ENCODE measurements around the gene ITGA8. TPM values are rescaled to one million over a fixed set of nuclear protein-coding genes. Genes with fewer than 3 reads are reported as not detected.

The ITGA8 gene
- total RNA-seq, 1 donor from 2014 or later = 0.37 TPM

DNA sequence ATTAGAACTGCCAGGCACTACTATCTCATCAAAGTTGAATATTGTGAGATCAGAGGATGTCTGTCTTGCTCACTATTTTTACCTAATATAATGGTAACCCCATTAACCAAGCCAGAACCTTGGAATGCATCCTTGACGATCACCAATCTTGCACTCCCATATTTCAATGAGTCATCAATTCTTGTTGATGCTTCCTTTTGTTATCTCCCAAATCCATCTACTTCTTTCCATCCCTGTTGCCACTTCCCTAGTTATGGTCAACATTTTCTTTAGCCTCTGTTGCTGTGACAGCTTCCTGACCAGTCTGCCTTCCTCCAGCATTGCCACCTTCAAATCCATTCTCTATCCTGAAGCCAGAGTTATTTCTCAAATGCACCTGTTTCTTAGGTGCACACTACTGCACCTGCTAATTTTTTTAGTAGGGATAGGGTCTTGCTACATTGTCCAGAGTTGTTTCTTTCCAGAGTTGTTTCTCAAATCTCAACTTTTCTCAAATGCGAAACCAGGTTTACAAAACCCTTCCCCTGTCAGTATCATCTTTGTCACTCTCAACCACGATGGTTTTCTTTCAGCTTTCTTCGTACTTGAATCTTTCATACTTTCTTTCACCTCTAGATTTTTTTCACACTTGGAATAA, 15.7 kb downstream of the ITGA8 start:
- Mint-ChIP-seq H3K4me3 (no peak overlapping the region), H3K9me3 (no peaks in the 10 kb centered on the region), H3K36me3 (ENCODE audit: low read depth) (no peaks in the 10 kb centered on the region), H3K27me3 (ENCODE audit: low read depth) (peaks cover 6% of the 10 kb centered on the region), H3K4me1 (no peaks in the 10 kb centered on the region), H3K27ac (ENCODE audit: unreplicated experiment) (no peak overlapping the region)
- TF ChIP-seq, protein P1, sequence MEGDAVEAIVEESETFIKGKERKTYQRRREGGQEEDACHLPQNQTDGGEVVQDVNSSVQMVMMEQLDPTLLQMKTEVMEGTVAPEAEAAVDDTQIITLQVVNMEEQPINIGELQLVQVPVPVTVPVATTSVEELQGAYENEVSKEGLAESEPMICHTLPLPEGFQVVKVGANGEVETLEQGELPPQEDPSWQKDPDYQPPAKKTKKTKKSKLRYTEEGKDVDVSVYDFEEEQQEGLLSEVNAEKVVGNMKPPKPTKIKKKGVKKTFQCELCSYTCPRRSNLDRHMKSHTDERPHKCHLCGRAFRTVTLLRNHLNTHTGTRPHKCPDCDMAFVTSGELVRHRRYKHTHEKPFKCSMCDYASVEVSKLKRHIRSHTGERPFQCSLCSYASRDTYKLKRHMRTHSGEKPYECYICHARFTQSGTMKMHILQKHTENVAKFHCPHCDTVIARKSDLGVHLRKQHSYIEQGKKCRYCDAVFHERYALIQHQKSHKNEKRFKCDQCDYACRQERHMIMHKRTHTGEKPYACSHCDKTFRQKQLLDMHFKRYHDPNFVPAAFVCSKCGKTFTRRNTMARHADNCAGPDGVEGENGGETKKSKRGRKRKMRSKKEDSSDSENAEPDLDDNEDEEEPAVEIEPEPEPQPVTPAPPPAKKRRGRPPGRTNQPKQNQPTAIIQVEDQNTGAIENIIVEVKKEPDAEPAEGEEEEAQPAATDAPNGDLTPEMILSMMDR (conservative IDR thresholded peaks at IDR 0.05) = no peak
- DNase-seq (ENCODE audit: low read depth, low spot score) = no peak

DNA sequence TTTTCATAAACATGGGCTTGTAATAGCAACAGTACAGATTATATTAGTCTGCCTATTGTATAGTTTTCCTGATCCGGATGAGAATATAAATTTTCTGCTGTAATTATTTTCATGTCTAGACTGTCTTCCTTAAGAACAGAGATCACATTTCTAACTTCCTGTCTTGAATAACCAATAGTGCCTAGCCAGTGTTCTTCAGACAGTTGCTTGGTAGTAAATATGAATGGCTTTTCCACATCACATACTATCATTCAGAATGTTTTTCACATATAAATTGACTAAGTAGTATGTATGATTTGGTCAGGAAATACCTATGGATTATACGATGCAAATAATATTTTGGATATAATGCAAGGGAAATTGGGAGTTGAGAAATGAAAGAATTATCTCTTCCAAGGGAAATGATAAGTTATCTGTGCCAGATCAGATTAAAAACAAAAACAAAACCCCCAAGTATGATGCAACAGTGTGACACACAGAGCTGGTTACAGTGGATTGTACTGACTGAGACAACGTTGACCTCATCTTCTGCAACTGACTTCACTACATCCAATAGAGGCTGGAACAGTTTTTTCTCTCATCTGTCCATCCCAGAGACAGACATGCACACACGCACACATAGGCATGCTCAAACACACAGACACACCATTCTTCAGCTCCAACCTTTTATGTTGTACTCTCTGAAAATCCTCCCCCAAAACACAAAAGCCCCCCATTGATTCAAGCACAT, 16.4 kb downstream of the ITGA8 start:
- H3K4me1 Mint-ChIP-seq = no peaks in the 10 kb centered on the region
- peaks cover 12% of the 10 kb centered on the region for H3K27me3 Mint-ChIP-seq (ENCODE audit: low read depth)
- no peak for DNase-seq (ENCODE audit: low read depth, low spot score)
- no peak overlapping the region for H3K4me3 Mint-ChIP-seq
- TF ChIP-seq, protein P1 (conservative IDR thresholded peaks at IDR 0.05) = no peak
- H3K36me3 Mint-ChIP-seq (ENCODE audit: low read depth) = no peaks in the 10 kb centered on the region
- no peak overlapping the region for H3K27ac Mint-ChIP-seq (ENCODE audit: unreplicated experiment)
- H3K9me3 Mint-ChIP-seq = no peaks in the 10 kb centered on the region

DNA sequence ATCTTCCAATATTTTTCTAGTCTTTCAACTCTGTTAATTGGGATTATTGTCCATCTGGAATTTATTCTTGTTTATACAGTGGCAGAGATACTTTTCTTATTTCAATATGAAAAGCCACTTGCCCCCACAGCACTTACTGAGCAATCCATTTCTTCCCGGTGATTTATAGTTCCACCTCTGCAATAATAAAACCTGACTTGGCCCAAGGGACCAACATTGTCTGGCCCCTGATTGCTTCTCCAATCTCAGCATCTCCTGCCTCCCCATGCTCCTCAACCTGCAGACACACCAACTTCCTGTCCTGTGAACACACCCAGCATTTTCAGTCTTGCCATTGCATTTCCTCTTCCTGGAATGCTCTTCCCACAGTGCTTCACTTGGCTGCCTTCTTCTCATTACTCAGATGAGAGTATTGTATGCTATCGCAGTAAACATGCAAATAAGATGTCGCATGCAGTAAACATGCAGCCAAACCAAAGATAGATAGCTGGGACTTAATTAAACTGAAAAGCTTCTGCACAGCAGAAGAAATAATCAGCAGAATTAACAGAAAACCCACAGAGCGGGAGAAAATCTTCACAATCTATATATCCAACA, 19.5 kb downstream of the ITGA8 start:
- Mint-ChIP-seq H3K27me3 (ENCODE audit: low read depth) (peaks cover 37% of the 10 kb centered on the region), H3K27ac (ENCODE audit: unreplicated experiment) (no peak overlapping the region), H3K36me3 (ENCODE audit: low read depth) (no peaks in the 10 kb centered on the region), H3K4me1 (no peaks in the 10 kb centered on the region), H3K9me3 (no peaks in the 10 kb centered on the region), H3K4me3 (no peak overlapping the region)
- DNase-seq (ENCODE audit: low read depth, low spot score) = no peak
- TF ChIP-seq, protein P1 (conservative IDR thresholded peaks at IDR 0.05) = no peak

DNA sequence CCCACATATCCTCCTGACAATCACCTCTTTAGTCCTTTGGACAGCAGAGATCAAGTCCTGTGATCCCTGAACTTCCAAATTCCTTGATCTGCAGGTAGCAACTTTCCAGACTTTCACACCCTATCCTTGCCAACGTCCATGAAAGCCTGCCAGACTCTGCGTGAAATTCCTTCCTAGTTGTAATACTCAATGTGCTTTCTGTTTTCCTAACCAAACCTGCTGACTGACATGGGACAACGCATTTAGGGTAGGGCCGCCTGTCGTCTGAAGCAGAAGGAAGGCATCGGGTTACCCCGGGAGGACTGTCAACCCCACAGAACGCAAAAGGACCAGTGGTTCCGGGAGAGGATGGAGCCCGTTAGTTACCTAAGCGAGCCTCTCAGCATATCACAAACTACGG, 23.9 kb downstream of the ITGA8 start:
- no peaks in the 10 kb centered on the region for H3K36me3 Mint-ChIP-seq (ENCODE audit: low read depth)
- H3K4me3 Mint-ChIP-seq = no peak overlapping the region
- DNase-seq (ENCODE audit: low read depth, low spot score) = no peak
- no peak overlapping the region for H3K27ac Mint-ChIP-seq (ENCODE audit: unreplicated experiment)
- H3K9me3 Mint-ChIP-seq = no peaks in the 10 kb centered on the region
- no peaks in the 10 kb centered on the region for H3K4me1 Mint-ChIP-seq
- TF ChIP-seq, protein P1 (conservative IDR thresholded peaks at IDR 0.05) = no peak
- H3K27me3 Mint-ChIP-seq (ENCODE audit: low read depth) = peaks cover 59% of the 10 kb centered on the region

DNA sequence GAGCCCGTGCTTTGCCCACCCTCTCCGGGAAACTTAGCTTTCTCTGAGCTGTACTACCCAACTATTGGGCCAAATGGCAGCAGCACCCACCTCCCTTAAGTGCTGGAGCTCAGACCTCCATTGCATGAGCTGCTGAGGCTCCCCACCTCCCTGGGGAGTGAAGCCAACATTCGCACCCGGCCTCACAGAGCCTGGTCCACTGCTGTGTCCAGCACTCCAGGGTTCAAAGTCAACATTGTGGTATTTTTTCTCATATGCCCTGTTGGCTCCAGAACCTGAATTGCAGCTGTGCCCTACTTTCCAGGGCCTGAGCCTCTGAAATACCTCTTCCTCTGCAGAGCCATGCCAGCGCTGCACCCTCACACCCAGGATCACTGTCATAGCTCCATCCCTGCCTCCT, 29.7 kb downstream of the ITGA8 start:
- Mint-ChIP-seq H3K9me3 (no peaks in the 10 kb centered on the region), H3K4me1 (no peaks in the 10 kb centered on the region), H3K4me3 (no peak overlapping the region), H3K27me3 (ENCODE audit: low read depth) (peaks cover 30% of the 10 kb centered on the region), H3K27ac (ENCODE audit: unreplicated experiment) (no peak overlapping the region), H3K36me3 (ENCODE audit: low read depth) (no peaks in the 10 kb centered on the region)
- DNase-seq (ENCODE audit: low read depth, low spot score) = no peak
- TF ChIP-seq, protein P1 (conservative IDR thresholded peaks at IDR 0.05) = no peak

Measured in neural crest cell (in vitro differentiated cells).